GM21447 (cell line): ENCODE data around the gene SORT1.
"Not testable (repeated sequence)": the region's sequence is repeated elsewhere in the genome, so short reads cannot be mapped to it uniquely, and the experiment has no call there.

Experiments used
- ATAC-seq: cut with Tn5 transposase; IDR thresholded peaks from one replicate; pipeline ENCODE4 v1.9.1; 2021; ENCODE audit not compliant: unreplicated experiment

SORT1 gene

DNA sequence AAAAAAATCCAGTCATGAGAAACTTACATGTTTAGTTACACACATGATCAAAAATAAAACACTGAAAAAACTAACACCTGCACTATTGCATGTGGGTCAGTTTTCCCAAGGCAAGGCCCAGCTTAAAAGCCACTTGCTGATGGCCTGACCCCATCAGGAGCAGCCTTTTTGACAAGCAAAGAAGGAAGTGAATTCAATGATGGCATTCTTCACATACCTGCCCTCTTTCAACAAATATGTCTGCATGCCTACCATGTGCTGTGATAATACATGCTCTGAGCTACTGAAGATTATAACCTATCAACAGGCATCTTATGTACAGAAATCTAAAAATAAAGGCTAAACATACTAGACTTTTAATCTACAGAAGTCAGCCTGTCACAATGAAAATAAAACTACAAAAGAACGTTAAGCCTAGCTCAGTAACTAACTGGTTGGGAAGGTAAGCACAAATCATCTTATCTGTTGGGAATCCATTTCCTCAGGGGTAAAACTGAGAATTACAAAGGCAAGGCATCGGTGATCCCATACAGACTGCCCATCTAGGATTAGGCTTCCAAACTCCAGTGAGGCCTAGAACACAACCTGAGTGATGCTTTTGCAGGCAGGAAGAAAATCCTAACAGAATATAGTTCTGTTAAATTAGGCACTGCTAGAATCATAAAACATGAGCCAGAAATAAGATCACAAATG is 14.5 kb downstream of the SORT1 start:
- no peak for ATAC-seq

DNA sequence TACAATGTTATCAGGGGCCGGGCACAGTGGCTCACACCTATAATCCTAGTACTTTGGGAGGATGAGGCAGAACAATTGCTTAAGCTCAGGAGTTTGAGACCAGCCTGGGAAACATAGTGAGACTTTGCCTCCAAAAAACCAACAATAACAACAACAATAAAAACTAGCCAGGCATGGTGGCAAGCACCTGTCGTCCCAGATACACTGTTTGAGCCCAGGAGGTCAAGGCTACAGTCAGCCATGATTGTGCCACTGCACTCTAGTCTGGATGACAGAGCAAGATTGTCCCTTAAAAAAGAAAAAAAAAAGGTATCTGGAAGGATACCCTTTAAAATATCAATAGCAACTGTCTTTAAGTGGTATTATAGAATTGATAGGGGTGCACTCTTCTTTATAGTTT is 16.1 kb downstream of the SORT1 start:
- ATAC-seq = no peak

DNA sequence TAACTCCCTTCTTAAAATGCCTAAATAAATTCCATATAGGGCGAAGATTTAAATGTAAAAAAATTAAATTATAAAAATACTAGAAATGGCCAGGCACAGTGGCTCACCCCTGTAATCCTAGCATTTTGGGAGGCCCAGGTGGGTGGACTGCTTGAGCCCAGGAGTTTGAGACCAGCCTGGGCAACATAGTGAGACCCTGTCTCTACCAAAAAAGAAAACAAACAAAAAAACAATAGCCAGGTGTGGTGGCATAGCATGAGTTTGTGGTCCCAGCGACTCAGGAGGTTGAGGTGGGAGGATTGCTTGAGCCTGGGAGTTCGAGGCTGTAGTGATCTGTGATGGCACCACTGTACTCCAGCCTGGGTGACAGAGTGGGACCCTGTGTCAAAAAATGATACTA is 17.8 kb downstream of the SORT1 start:
- no peak for ATAC-seq

DNA sequence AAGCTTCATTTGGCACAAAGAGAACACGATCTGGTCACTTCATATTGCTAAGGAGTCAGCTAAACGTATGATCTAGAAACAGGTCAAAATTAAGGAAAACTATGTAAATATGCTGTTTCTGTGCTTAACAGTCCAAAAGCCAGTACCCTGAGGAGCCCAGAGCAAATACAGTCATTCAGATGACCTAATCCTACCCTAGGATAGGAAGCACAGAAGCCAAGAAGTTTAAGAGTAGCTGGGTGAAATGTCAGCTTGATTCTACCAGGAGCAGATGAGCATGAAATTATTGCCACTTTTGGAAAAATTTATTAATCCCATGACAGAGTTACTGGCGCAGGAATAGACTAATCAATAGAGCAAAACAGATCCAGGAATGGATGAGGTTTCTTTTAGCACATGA is 18.3 kb downstream of the SORT1 start:
- ATAC-seq = no peak

DNA sequence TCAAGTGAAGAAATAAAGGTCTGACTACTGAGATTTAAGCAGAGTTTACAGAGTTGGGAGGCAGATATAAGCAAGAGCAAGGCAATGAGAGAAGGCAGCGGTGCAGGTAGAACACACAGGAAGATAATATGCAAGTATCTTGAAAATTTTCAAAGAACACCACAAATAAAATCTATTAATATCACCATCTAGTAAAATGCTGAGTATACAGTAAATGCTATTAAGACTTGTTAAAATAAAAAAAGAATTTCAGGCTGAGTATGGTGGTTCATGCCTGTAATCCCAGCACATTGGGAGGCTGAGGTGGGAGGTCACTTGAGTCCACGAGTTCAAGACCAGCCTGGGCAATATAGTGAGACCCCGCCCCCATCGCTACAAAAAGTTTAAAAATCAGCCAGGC is 20.0 kb downstream of the SORT1 start:
- no peak for ATAC-seq

DNA sequence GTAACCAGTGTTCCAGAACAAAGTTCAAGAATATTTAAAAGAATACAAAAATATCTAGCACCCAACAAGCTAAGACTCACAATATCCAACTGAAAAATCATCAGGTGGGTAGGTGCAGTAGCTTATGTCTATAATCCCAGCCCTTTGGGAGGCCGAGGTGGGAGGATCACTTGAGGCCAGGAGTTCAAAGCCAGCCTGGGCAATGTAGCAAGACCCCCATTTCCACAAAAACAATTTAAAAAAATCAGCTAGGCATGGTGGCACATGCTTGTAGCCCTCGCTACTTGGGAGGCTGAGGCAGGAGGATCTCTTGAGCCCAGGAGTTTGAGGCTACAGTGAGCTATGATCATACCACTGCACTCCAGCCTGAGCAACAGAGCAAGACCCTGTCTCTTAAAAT is 24.0 kb downstream of the SORT1 start:
- not testable (repeated sequence) for ATAC-seq

DNA sequence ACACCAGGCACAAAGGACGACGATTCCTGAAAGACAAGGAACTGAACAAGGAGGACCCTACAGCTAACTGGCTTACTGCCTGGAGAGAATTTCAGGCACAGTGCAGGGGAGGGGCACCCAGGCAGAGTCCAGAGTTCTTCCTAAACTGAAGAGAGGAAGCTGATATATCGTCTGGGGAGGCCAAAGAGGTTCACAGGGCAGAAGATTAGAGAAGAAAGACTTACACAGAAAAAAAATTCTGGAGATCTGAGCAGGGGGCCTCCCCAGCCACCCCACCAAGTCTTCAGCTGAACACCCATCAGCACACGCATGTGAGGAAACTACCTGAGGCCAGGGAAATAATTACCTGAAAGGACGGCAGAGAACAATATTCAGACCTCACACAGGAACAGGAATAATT is 24.6 kb downstream of the SORT1 start:
- no peak for ATAC-seq

DNA sequence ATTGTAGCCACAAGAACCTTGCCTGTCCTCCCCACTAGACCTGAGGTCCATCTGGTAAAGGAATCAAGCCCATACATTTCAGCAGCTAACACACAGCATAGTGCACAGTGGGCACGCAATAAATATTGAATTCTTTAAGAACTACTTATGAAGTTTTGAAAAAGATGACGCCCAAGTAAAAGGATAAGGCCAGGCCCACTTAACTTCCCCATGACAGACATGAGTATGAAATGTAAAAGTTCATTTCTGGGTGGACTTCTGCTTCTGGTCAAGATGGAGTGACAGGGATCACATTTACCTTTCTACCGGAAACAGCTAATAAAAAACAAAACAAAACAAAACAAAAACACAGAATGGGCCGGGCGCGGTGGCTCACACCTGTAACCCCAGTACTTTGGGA is 25.4 kb downstream of the SORT1 start:
- ATAC-seq = no peak

DNA sequence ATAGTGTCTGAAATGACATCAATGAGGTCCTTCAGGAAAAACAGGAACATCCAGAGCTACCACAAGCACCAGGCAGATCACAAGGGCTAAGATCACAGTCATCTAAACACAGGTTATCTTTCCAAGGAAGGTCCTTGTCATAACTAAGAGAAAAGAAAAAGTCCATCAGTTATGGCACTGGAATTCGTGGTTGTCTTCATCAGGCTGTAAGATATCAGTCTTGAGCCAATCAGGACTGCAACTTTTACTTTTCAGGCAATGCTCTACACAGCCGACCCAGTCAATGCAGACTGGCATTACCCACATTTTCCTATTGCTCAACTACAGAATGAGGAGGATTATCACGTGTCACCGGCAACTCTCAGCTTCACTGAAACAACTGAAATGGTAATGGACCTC is 26.4 kb downstream of the SORT1 start:
- ATAC-seq = no peak

DNA sequence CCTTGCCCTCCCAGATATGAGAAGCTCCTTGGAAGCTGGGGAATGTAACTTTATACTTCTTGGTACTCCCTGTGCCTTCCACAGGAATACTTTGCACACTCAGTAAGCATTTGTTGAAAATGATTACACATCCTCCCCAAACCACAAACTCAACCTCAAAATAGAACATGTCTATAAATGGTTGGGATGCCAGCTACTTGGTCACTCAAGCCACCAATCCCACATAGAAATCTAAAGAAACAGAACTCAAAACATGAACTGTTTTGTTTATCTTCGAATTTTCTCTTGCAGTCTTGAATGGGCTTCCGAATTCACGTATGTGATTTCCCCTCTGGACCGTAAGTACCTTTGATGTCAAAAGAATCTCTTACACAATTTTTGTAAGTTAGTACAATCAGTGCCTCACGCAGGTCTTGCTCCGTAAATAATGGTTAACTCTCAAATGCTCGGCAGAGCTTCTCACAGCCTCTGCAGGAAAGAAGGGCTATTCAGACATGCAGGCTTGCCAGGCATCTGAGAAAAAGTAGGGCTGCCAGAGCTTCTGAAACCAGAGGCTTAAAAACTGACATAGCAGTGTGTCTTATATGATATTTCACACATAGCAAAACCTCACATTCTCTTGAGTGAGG is 26.9 kb downstream of the SORT1 start:
- no peak for ATAC-seq

DNA sequence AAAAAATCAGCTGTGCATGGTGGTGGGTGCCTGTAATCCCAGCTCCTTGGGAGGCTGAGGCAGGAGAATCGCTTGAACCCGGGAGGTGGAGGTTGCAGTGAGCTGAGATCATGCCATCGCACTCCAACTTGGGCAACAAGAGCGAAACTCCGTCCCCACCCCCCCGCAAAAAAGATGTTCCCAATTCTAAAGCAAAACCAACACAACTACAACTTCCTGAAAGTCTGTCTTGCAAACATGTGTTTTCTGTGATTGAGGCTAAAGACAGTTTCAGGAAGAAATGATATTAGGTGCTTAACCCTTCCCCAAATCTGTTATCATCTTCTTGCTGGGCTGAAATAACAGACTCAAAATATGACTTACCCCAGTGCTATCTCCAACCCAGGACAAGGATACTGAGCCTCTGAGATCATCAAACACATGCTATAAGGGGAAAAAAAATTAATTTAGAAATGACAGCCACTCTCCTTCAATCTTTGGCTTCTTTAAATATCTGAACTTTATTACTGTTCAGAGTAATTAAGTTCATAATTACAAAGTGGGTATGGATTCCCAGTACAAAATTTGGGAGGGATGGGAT is 28.5 kb downstream of the SORT1 start:
- no peak for ATAC-seq

DNA sequence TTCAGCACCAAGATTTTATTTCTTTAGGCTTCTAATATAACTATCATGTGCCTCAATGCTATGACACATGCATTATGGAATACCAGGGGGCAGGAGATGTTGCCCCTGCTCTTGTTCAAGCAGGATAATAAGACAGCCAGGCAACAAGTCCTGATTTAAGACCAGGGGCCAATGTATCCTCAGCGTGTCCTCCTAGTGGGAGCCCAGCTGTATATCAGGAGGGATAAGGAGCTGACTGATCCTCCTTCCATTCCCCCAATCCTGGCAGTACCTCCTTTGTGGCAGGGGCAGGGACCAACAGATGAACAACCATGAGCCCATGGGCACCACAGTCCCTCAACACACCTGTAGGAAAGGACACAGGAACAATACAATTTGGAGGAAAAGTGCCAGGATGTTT is 29.3 kb downstream of the SORT1 start:
- ATAC-seq = no peak

DNA sequence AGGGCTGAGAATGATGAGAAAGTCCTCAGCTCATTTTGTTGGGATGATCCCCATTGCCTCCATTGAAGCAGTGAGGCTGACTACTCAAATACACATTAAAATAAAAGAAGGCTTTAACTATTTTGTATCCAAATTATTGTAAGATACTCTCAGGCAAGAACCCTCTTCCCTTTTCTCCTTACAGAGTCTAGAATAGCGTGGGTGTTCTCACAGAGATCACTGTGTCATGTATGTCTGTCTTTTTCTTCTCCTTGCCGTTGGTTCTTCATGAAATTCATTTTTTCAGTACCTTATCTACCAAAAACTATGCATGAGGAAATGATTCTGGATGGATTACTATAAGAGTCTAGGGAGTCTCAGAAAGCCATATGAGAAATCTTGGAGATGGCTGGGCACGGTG is 30.1 kb downstream of the SORT1 start:
- no peak for ATAC-seq

DNA sequence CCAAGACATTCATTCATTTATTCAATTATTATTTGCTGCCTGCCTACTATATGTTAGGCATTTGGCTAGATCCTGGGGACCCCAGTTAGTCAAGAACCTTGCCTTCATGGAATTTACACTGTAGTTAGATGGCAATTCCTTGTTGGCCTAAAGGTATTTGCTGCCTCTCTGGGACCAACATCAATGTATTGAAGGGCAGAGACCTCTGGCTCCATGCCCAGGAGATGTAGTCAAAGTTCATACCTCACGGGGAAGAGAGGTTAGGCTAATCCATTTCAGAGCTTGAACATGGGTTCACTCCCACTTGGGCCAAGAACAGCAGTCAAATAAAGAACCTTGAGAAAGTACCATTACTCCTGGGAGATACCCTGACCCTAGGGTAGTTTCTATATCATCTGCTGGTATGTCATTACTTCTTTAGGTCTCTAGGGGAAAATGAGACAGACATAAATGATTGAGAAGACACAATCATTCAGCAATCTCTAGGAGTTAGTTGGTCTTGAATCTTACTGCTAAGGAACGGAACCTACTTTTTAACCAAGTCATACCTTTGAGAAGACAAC is 32.0 kb downstream of the SORT1 start:
- ATAC-seq = no peak

DNA sequence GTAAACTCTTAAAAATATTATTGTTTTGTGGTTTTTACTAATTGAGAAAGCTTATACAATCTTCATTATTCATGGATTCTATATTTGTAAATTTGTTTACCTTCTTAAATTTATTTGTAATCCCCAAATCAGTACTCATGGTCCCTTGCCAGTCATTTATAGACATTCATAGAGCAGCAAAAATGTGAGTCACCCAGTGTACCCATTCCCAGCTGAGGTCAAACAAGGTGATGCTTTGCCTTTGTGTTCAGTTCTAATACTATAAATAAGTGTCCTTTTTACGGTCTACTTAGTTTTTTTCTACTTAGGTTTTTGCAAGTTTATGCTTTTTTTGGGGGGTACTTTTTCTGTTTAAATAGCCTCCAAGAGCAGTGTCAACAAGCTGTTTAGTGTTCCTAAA is 36.1 kb downstream of the SORT1 start:
- no peak for ATAC-seq

DNA sequence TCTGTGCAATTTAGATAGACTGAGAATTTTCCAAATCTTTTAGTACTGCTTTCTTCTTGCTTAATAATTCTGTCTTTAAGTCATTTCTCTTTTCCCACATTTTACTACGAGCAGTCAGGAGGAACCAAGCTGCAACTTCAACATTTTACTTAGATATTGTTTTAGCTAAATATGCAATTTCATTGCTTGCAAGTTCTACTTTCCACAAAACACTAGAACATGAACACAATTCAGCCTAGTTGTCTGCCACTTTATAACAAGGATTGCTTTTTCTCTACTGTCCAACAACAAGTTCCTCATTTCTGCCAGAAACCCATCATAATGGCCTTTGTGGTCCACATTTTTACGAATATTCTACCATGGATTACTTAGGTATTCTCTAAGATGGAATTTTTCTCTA is 36.6 kb downstream of the SORT1 start:
- no peak for ATAC-seq

DNA sequence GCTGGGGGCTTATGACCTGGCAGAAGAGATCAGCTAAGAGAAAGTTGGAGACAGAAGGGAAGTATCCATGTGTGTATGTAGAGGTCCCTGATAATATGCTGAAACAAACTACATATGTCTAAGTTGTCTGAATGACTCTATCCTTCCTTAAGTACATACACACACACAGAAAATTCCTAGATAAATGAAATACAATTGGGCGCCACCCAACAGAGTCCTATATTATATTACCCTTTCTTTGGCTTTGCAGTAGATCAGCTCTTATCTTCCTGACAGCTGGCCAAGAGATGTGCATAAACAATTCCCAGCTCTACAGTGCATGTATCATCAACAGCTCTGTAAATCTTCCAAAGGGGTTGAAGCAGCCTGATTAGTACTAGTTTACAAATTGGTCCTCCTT is 40.1 kb downstream of the SORT1 start:
- ATAC-seq = no peak

DNA sequence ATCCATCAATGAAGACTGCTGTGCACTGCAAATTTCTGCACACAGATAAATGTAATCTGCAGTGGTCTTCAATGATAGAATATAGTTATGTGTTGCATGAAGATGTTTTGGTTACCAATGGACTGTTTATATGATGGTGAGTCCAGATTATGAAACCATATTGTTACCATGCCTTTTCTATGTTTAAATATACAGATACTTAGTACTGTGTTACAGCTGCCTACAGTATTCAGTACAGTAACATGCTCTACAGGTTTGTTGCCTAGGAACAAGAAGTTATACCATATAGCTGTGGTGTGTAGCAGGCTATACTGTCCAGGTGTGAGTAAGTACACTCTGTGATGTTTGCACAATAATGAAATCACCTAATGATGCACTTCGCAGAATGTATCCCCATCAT is 40.8 kb downstream of the SORT1 start:
- no peak for ATAC-seq

DNA sequence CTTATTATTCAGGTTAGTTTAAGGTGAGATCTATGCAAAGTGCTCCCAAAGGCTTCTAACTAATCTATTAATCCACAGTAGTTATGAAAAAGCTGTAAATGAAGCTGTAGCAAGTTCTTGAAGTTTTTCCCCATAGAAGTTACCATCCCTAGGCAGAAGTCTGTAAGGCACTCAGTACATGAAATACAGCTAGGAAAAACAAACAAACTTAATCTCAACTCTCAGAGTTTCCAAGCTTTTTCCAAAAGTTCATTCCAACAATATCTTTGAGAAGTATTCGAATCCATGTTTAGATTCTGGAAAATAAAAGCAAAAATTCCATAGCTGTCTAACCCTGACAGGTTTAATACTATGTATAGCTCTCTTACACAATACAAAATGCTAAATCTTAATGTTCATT is 41.2 kb downstream of the SORT1 start:
- ATAC-seq = no peak

DNA sequence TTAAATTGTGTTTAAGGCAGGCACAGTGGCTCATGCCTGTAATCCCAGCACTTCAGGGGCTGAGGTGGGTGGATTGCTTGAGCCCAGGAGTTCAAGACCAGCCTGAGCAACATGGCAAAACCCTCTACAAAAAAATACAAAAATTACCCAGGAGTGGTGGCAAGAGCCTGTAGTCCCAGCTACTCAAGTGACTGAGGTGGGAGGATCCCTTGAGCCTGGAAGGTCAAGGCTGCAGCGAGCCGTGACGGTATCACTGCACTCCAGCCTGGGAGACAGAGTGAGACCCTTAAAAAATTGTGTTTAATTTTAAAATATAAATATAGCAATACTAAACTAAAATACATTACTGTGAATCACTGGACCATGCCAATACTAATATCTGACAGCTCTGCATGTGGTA is 42.8 kb downstream of the SORT1 start:
- ATAC-seq = no peak

DNA sequence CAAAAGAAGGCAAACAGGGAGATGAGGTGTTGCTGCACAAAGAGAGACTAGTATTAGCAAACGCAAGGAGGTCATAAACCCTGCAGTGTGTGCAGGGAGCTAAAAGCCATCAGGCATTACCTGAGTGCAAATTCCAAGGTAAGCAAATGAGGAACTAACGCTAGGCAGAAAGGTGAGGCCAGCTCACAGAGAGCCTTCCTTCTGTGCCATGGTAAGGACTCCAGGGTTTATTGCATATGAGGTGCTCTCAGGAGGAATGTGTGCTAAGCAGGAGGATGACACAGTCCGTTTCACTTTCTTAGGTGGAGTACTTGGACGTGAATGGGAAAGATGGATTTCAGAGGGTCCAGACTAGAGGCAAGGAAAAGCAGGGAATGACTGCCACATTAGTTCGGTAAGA is 46.3 kb downstream of the SORT1 start:
- no peak for ATAC-seq

DNA sequence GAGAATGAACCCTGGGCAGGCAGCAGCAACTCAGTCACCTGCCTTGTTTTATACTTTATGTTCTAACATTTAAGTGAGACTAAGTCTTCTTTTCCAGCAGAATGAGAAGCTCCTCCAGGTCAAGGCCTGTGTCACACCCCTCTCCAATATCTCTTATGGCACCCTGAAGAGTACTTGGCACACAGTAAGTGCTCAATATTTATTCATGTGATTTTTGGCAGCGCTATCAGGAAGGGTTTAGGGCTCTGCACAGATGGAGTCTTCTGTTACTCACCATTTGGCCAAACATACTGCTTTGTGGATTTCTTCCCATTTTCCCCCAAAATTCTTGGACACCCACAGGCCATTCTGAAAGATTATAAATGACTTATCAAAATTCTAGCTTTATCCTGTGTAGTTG is 47.1 kb downstream of the SORT1 start:
- ATAC-seq = no peak
